GM18519 (cell line): ENCODE data around the gene ZNF778.

ENCODE experiments used
- ATAC-seq: cut with Tn5 transposase; IDR thresholded peaks from one replicate; pipeline ENCODE4 v1.9.1; 2021; ENCODE audit warnings: mild to moderate bottlenecking, moderate library complexity; ENCODE audit not compliant: unreplicated experiment, low FRiP score

Gene ZNF778

GRCh38 chr16:89217388-89218191 lies at the start of gene ZNF778:
ZNF778 (plus strand) TSS chr16:89217703; CDS start chr16:89221128, 3,425 bp downstream.
- peak; percentile 54 for ATAC-seq

- ATAC-seq, result no peak
Observed at GRCh38 chr16:89168381-89169189, 48.9 kb upstream of the ZNF778 start.

GRCh38 chr16:89169778-89170177 lies 47.7 kb upstream of the ZNF778 start:
- no peak for ATAC-seq

GRCh38 chr16:89170346-89171215 lies 46.9 kb upstream of the ZNF778 start:
- no peak for ATAC-seq

GRCh38 chr16:89171216-89172170 lies 46.0 kb upstream of the ZNF778 start, which contains the start of gene CDH15:
CDH15 (plus strand) TSS chr16:89171748; CDS start chr16:89171832, 84 bp downstream.
- no peak for ATAC-seq

GRCh38 chr16:89172171-89172527 lies 45.4 kb upstream of the ZNF778 start:
- ATAC-seq, result no peak

- ATAC-seq, result no peak
Observed at GRCh38 chr16:89172528-89173173, 44.9 kb upstream of the ZNF778 start.

- no peak for ATAC-seq
Observed at GRCh38 chr16:89173174-89173921, 44.2 kb upstream of the ZNF778 start.

GRCh38 chr16:89174055-89174827 lies 43.3 kb upstream of the ZNF778 start:
- ATAC-seq, result no peak

- no peak for ATAC-seq
Observed at GRCh38 chr16:89174877-89175276, 42.6 kb upstream of the ZNF778 start.

GRCh38 chr16:89175280-89176146 lies 42.0 kb upstream of the ZNF778 start:
- no peak for ATAC-seq

- no peak for ATAC-seq
Observed at GRCh38 chr16:89176147-89176690, 41.3 kb upstream of the ZNF778 start.

- ATAC-seq, result no peak
Observed at GRCh38 chr16:89176717-89177116, 40.8 kb upstream of the ZNF778 start.

- ATAC-seq, result no peak
Observed at GRCh38 chr16:89177501-89177900, 40.0 kb upstream of the ZNF778 start.

- no peak for ATAC-seq
Observed at GRCh38 chr16:89178453-89179147, 38.9 kb upstream of the ZNF778 start.

GRCh38 chr16:89179148-89179484 lies 38.4 kb upstream of the ZNF778 start:
- no peak for ATAC-seq
